ENCODE measurements around the gene LY9. TPM values are rescaled to one million over a fixed set of nuclear protein-coding genes. Genes with fewer than 3 reads are reported as not detected.

LY9 gene
- total and polyA plus RNA-seq, 9 donors, result 0.15 to 2.9 (median 0.45) TPM; not detected in 2

GRCh38 chr1:160844447-160845232, 48.7 kb downstream of the LY9 start:
- intact Hi-C loops (cut with DNase I), result no loop called here
- WGBS, 3 donors, result 92 to 94% (median 92%) methylated on average over 12 of the region's 12 CpGs
- no peak overlapping the region for H3K27ac ChIP-seq
- DNase-seq, result no peak
- no peaks in the 10 kb centered on the region for H3K27me3 ChIP-seq
- H3K4me3 ChIP-seq, result no peak overlapping the region
- H3K9me3 ChIP-seq, result no peaks in the 10 kb centered on the region
- no peak for TF ChIP-seq CTCF (IDR thresholded peaks at IDR 0.05)
- no peak for TF ChIP-seq POLR2A (IDR thresholded peaks at IDR 0.05)
- no peak for TF ChIP-seq EP300 (IDR thresholded peaks at IDR 0.05)
- no peaks in the 10 kb centered on the region for H3K4me1 ChIP-seq (ENCODE audit: insufficient read depth)
- H3K36me3 ChIP-seq, result no peaks in the 10 kb centered on the region

- WGBS, 3 donors, result 72 to 76% (median 75%) methylated on average over 12 of the region's 12 CpGs
- TF ChIP-seq POLR2A (IDR thresholded peaks at IDR 0.05) (no peak), EP300 (IDR thresholded peaks at IDR 0.05) (no peak), CTCF (IDR thresholded peaks at IDR 0.05) (no peak)
- no peaks in the 10 kb centered on the region for H3K9me3 ChIP-seq
- H3K27ac ChIP-seq, result no peak overlapping the region
- no peaks in the 10 kb centered on the region for H3K27me3 ChIP-seq
- intact Hi-C loops (cut with DNase I), result no loop called here
- H3K4me1 ChIP-seq (ENCODE audit: insufficient read depth), result no peaks in the 10 kb centered on the region
- DNase-seq, result no peak
- H3K4me3 ChIP-seq, result no peak overlapping the region
- H3K36me3 ChIP-seq, result no peaks in the 10 kb centered on the region
These were observed 50.3 kb downstream of the LY9 start for GRCh38 chr1:160846281-160846680.

- H3K27ac ChIP-seq, result no peak overlapping the region
- no peak for TF ChIP-seq CTCF (IDR thresholded peaks at IDR 0.05)
- no peak for TF ChIP-seq EP300 (IDR thresholded peaks at IDR 0.05)
- no peak for TF ChIP-seq POLR2A (IDR thresholded peaks at IDR 0.05)
- H3K9me3 ChIP-seq, result no peaks in the 10 kb centered on the region
- H3K4me1 ChIP-seq (ENCODE audit: insufficient read depth), result no peaks in the 10 kb centered on the region
- 84 to 89% (median 87%) methylated on average over 5 of the region's 5 CpGs for WGBS, 3 donors
- H3K36me3 ChIP-seq, result no peaks in the 10 kb centered on the region
- H3K4me3 ChIP-seq, result no peak overlapping the region
- no peak for DNase-seq
- intact Hi-C loops (cut with DNase I), result no loop called here
- no peaks in the 10 kb centered on the region for H3K27me3 ChIP-seq
These were observed 54.6 kb downstream of the LY9 start for GRCh38 chr1:160850541-160850940.

GRCh38 chr1:160850993-160851392, 55.0 kb downstream of the LY9 start:
- no peak for TF ChIP-seq EP300 (IDR thresholded peaks at IDR 0.05)
- Histone ChIP-seq H3K4me1 (ENCODE audit: insufficient read depth) (no peaks in the 10 kb centered on the region), H3K9me3 (no peaks in the 10 kb centered on the region), H3K27me3 (no peaks in the 10 kb centered on the region), H3K4me3 (no peak overlapping the region), H3K27ac (no peak overlapping the region), H3K36me3 (no peaks in the 10 kb centered on the region)
- WGBS, 3 donors, result 91 to 95% (median 94%) methylated on average over 8 of the region's 8 CpGs
- DNase-seq, result no peak
- intact Hi-C loops (cut with DNase I), result no loop called here

- H3K4me1 ChIP-seq (ENCODE audit: insufficient read depth), result no peaks in the 10 kb centered on the region
- intact Hi-C loops (cut with DNase I), result no loop called here
- no peak overlapping the region for H3K27ac ChIP-seq
- WGBS, 3 donors, result 89 to 92% (median 91%) methylated on average over 3 of the region's 3 CpGs
- DNase-seq, result no peak
- H3K9me3 ChIP-seq, result no peaks in the 10 kb centered on the region
- no peak overlapping the region for H3K4me3 ChIP-seq
- H3K36me3 ChIP-seq, result no peaks in the 10 kb centered on the region
- no peaks in the 10 kb centered on the region for H3K27me3 ChIP-seq
- no peak for TF ChIP-seq EP300 (IDR thresholded peaks at IDR 0.05)
- TF ChIP-seq CTCF (IDR thresholded peaks at IDR 0.05), result no peak
- no peak for TF ChIP-seq POLR2A (IDR thresholded peaks at IDR 0.05)
These were observed 57.0 kb downstream of the LY9 start for GRCh38 chr1:160853014-160853413.

Data from ovary (tissue), 9 donors.